Measurements from ENCODE around the gene NR2F6.
"Not testable (repeated sequence)": the region's sequence is repeated elsewhere in the genome, so short reads cannot be mapped to it uniquely, and the experiment has no call there.

Gene NR2F6

GRCh38 chr19:17245535-17245984 lies at the start of gene NR2F6:
Gene NR2F6, minus strand, starts transcription at chr19:17245919. Its CDS starts 699 bp downstream, at chr19:17245220.
- DNase-seq: no peak

GRCh38 chr19:17294051-17294891 lies 48.6 kb upstream of the NR2F6 start:
- no peak for DNase-seq

- no peak for DNase-seq
Observed at GRCh38 chr19:17293605-17294004, 47.9 kb upstream of the NR2F6 start.

GRCh38 chr19:17292301-17293074 lies 46.8 kb upstream of the NR2F6 start:
- peak in 1 of 2 donors; percentile 52 for DNase-seq

GRCh38 chr19:17289489-17289888 lies 43.8 kb upstream of the NR2F6 start:
- no peak for DNase-seq

GRCh38 chr19:17286752-17287151 lies 41.0 kb upstream of the NR2F6 start:
- DNase-seq: no peak

GRCh38 chr19:17286263-17286662 lies 40.5 kb upstream of the NR2F6 start:
- no peak for DNase-seq

GRCh38 chr19:17285415-17286135 lies 39.9 kb upstream of the NR2F6 start:
- DNase-seq: no peak

- DNase-seq: no peak
Observed at GRCh38 chr19:17283504-17283996, 37.8 kb upstream of the NR2F6 start.

GRCh38 chr19:17282488-17283125 lies 36.9 kb upstream of the NR2F6 start:
- peak; percentile 52 to 55 for DNase-seq

GRCh38 chr19:17281391-17282304 lies 35.9 kb upstream of the NR2F6 start, which contains the start of gene ANKLE1:
Gene ANKLE1, plus strand, starts transcription at chr19:17281901. Its CDS starts 20 bp downstream, at chr19:17281921.
- peak in 1 of 2 donors; percentile 34 for DNase-seq

- no peak for DNase-seq
Observed at GRCh38 chr19:17279436-17279835, 33.7 kb upstream of the NR2F6 start.

- no peak for DNase-seq
Observed at GRCh38 chr19:17275441-17276175, 29.9 kb upstream of the NR2F6 start.

GRCh38 chr19:17274892-17275291 lies 29.2 kb upstream of the NR2F6 start:
- not testable (repeated sequence) for DNase-seq

GRCh38 chr19:17268754-17269153 lies 23.0 kb upstream of the NR2F6 start:
- no peak for DNase-seq

GRCh38 chr19:17266975-17267788 lies 21.5 kb upstream of the NR2F6 start, which contains the start of gene BABAM1:
Gene BABAM1, plus strand, starts transcription at chr19:17267443. Its CDS starts 1,364 bp downstream, at chr19:17268807.
- peak; percentile 97 to 99 for DNase-seq

- DNase-seq: no peak
Observed at GRCh38 chr19:17266589-17266974, 20.9 kb upstream of the NR2F6 start.

GRCh38 chr19:17266026-17266425 lies 20.3 kb upstream of the NR2F6 start:
- no peak for DNase-seq

GRCh38 chr19:17264641-17264979 lies 18.9 kb upstream of the NR2F6 start, which contains the start of gene USHBP1:
Gene USHBP1, minus strand, starts transcription at chr19:17264745. Its CDS starts 446 bp downstream, at chr19:17264299.
- DNase-seq: no peak

Measured in hippocampal formation (tissue), 2 donors.